Heart left ventricle (tissue), 13 donors: ENCODE results near the gene GRP.

Source experiments
- POLR2A ChIP-seq, 2 donors: fragments of 450-650 bp; IDR thresholded peaks; one replicate each; pipeline ENCODE4 v1.6.1; 2017; ENCODE audit warnings: antibody characterized with exemption in 2 of 2, mild to moderate bottlenecking in 2 of 2, moderate library complexity in 2 of 2
- TF ChIP-seq, protein P1 (sequence below), 12 donors: fragments of 200-600 bp; sonication (generic) in 4 of 12; IDR thresholded peaks; one replicate each; pipeline versions ENCODE4 v1.5.0 to v1.8.0; 2018 to 2022; ENCODE audit warnings: antibody characterized with exemption in 12 of 12, mild to moderate bottlenecking in 5 of 12
- donor health status: ischemic (EF 13 %, LVEDD 7.1; RV severe dilation, severe dysfunction).
- donor health status: DM: no; HTN: yes; CAD: no.
- donor health status: DM: no; HTN: no; CAD: no.
- donor health status: ischemic (EF 25% LVEDD 6.9; RV normal size, moderate dysfunction).
- donor health status: ischemic (EF 25% LVEDD 5.7; RV mildly dilated, moderate dysfunction).
- donor health status: ischemic (EF 35%, LVEDD 5.7; RV mildly dilated, moderate dysfunction).
- donor health status: nonischemic (EF 11% LVEDD 7.7; RV severe dilation, severe dysfunction).
- donor health status: DM: yes; HTN: yes; CAD: no.
- donor health status: PGD.
- donor health status: ischemic (EF 29% LVEDD 5.4; RV normal size, mild dysfunction).
- donor health status: nonischemic (EF 23%, LVEDD 6.1; RV moderate dilation, normal function).

DNA sequence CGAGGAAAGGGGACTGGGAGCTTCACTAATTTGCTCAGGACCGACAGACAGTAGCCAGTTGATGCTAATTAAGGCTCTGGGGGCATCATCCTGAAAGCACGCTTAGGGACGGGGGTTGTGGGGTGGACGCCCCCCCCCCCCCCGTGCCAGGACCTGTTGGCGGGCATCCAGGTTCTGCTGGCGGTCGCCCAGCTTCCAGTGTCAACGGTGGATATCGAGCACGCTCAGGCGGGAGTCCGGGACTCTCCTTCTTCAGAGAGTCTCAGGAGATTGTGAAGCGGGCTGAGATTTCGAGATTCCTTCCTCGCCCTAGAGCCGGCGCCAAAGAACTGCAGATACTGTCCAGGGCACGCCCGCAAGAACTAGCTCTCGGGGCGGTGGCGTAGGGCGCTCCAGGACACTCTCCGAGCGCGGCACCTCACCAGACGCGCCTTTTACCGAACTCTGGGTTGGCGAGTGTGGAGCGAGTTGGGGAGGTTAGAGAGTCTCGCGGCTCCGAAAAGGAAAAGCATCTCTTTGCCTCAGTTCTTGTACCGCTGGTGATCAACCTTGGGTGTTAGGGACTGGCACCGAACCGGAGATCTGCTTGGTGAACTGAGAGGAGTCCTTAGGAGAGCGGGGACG is 47.7 kb downstream of the GRP start:
- TF ChIP-seq, protein P1, sequence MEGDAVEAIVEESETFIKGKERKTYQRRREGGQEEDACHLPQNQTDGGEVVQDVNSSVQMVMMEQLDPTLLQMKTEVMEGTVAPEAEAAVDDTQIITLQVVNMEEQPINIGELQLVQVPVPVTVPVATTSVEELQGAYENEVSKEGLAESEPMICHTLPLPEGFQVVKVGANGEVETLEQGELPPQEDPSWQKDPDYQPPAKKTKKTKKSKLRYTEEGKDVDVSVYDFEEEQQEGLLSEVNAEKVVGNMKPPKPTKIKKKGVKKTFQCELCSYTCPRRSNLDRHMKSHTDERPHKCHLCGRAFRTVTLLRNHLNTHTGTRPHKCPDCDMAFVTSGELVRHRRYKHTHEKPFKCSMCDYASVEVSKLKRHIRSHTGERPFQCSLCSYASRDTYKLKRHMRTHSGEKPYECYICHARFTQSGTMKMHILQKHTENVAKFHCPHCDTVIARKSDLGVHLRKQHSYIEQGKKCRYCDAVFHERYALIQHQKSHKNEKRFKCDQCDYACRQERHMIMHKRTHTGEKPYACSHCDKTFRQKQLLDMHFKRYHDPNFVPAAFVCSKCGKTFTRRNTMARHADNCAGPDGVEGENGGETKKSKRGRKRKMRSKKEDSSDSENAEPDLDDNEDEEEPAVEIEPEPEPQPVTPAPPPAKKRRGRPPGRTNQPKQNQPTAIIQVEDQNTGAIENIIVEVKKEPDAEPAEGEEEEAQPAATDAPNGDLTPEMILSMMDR (IDR thresholded peaks at IDR 0.05) = no peak
- no peak for TF ChIP-seq POLR2A (IDR thresholded peaks at IDR 0.05)
